Esophagus squamous epithelium (tissue), 4 donors: ENCODE results near the gene RAB44.

ENCODE experiments used
- CTCF ChIP-seq, 6 experiments: fragments of 450-650 bp in 4 of 6; fragments of 200-600 bp in 2 of 6; sonication (generic) in 2 of 6; IDR thresholded peaks; one replicate each; pipeline ENCODE4 v1.5.1; 2016 to 2019; ENCODE audit warnings: antibody characterized with exemption in 6 of 6, mild to moderate bottlenecking in 4 of 6, moderate library complexity in 4 of 6
- POLR2A ChIP-seq, 4 donors: fragments of 450-650 bp; IDR thresholded peaks; one replicate each; pipeline ENCODE4 v1.6.1; 2017; ENCODE audit warnings: antibody characterized with exemption in 4 of 4, mild to moderate bottlenecking in 4 of 4, moderate library complexity in 3 of 4

- no peak for TF ChIP-seq CTCF (IDR thresholded peaks at IDR 0.05)
- TF ChIP-seq POLR2A (IDR thresholded peaks at IDR 0.05) = no peak
Observed at GRCh38 chr6:36714511-36714910, 16.9 kb downstream of the RAB44 start.
